Measurements from ENCODE around the gene GATA2.
A peak's percentile ranks its signal among the peaks of the same experiment; 100 is the strongest.

The GATA2 gene

GRCh38 chr3:128502712-128503111 lies 9.7 kb upstream of the GATA2 start:
- no peak for DNase-seq (ENCODE audit: low spot score)

GRCh38 chr3:128501431-128501830 lies 8.4 kb upstream of the GATA2 start:
- no peak for DNase-seq (ENCODE audit: low spot score)

- no peak for DNase-seq (ENCODE audit: low spot score)
These were observed 7.6 kb upstream of the GATA2 start for GRCh38 chr3:128500556-128500955.

GRCh38 chr3:128499724-128500275 lies 6.8 kb upstream of the GATA2 start:
- DNase-seq (ENCODE audit: low spot score) = no peak

GRCh38 chr3:128498901-128499530 lies 6.0 kb upstream of the GATA2 start:
- no peak for DNase-seq (ENCODE audit: low spot score)

- DNase-seq (ENCODE audit: low spot score) = no peak
These were observed 5.2 kb upstream of the GATA2 start for GRCh38 chr3:128498127-128498626.

GRCh38 chr3:128497305-128498126 lies 4.5 kb upstream of the GATA2 start:
- DNase-seq (ENCODE audit: low spot score) = peak; percentile 51

GRCh38 chr3:128496602-128497304 lies 3.8 kb upstream of the GATA2 start:
- DNase-seq (ENCODE audit: low spot score) = no peak

- no peak for DNase-seq (ENCODE audit: low spot score)
These were observed 3.1 kb upstream of the GATA2 start for GRCh38 chr3:128496019-128496601.

GRCh38 chr3:128495435-128495970 lies 2.5 kb upstream of the GATA2 start:
- no peak for DNase-seq (ENCODE audit: low spot score)

- DNase-seq (ENCODE audit: low spot score) = no peak
These were observed 1.3 kb upstream of the GATA2 start for GRCh38 chr3:128494367-128494650.

- no peak for DNase-seq (ENCODE audit: low spot score)
These were observed 767 bp upstream of the GATA2 start for GRCh38 chr3:128493570-128494366.

- DNase-seq (ENCODE audit: low spot score) = no peak
These were observed 895 bp downstream of the GATA2 start for GRCh38 chr3:128491941-128492670.

- DNase-seq (ENCODE audit: low spot score) = no peak
These were observed 1.4 kb downstream of the GATA2 start for GRCh38 chr3:128491691-128491940.

GRCh38 chr3:128490915-128491690 lies 1.9 kb downstream of the GATA2 start:
- no peak for DNase-seq (ENCODE audit: low spot score)

- no peak for DNase-seq (ENCODE audit: low spot score)
These were observed 2.4 kb downstream of the GATA2 start for GRCh38 chr3:128490650-128490914.

- no peak for DNase-seq (ENCODE audit: low spot score)
These were observed 2.9 kb downstream of the GATA2 start for GRCh38 chr3:128489927-128490649.

GRCh38 chr3:128489674-128489926 lies 3.4 kb downstream of the GATA2 start:
- DNase-seq (ENCODE audit: low spot score) = no peak

- DNase-seq (ENCODE audit: low spot score) = no peak
These were observed 3.9 kb downstream of the GATA2 start for GRCh38 chr3:128488991-128489673.

Data from activated CD4-positive, alpha-beta T cell treated with anti-CD3 and anti-CD28 coated beads, Interleukin-2, Interleukin-4, amounts not matched to agents 100 ng/mL and 50 ng/mL, durations not matched to agents 16 hours and 8 hours (primary cell).